HG02840 (cell line): Measurements from ENCODE around the gene TPCN1.

Source experiments
- ATAC-seq: cut with Tn5 transposase; IDR thresholded peaks from one replicate; pipeline ENCODE4 v1.9.1; 2021; ENCODE audit warnings: mild to moderate bottlenecking, moderate library complexity, moderate number of reproducible peaks; ENCODE audit not compliant: unreplicated experiment, low FRiP score

Gene TPCN1

DNA sequence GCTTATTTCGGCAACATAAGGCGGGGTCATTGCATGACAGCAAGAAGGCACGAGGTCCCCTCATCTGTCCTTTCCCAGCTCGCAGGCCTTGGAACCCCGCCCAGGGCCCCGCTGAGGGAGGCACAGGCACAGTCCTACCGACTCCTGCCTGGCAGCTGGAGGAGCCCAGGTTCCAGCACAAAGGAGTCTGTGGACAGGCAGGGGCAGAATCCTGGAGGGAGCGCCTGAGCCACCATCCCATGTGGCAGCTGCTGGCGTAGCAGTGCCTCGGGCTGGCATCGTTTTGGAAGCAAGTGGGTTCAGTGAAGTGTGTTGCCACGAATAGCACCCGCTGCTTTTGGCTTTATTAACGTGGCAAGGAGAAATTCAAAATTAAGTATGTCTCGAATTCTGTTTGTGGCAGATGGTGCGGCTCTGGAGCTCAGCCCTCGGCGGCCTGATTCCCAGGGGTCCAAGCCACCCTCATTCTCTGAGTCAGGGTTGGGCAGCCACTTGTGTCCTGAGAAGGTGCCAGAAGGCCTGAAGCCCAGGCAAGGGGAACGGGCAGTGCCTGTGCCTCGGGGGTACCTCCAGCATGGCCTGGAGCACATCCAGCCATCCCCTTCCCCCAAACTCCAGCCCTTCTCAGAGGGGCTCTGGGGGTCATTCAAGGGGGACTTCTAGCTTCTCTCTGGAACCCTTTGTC, 77.7 kb downstream of the TPCN1 start:
- no peak for ATAC-seq

DNA sequence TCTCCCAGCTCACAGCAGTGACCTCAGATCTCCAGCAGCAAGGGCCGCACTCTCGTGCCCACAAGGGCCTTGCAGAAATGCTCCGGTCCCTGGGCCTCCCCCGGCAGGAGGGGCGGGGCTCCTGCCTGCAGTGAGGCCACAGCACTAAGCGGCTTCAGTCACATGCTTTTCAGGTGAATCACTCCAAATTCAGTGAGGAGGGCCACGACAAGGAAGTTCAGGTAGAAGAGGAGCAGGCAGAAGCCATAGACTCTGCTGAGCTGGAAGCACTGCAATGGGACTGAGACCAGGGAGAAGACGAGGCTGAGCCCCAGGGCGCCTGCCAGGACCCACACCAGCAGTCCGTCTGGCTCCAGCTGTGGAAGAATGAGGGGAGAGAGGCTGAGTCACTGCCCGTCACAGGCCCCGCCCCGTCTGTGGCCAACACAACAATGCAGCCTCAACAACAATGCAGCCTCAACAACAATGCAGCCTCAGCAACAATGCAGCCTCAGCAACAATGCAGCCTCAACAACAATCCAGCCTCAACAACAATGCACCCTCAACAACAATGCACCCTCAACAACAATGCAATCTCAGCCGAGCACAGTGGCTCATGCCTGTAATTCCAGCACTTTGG, 78.5 kb downstream of the TPCN1 start:
- no peak for ATAC-seq

DNA sequence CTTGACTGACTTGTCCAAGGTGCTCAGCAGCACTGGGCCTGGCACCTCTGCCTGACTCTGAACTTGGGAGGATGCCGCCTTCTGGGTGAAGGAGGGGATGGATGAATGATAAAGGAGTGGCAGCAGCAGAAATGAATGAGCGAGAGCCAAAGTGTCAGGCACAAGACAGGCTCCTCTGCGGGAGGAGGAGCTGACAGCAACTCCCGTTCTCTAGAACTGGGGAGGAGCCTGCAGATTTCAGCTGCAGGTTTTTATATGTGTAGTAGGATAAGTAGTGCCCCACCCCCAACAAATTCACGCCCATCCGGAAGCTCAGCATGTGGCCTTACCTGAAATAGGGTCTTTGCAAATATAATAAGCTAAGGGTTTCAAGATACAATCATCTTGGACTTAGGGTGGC, 80.5 kb downstream of the TPCN1 start:
- no peak for ATAC-seq

DNA sequence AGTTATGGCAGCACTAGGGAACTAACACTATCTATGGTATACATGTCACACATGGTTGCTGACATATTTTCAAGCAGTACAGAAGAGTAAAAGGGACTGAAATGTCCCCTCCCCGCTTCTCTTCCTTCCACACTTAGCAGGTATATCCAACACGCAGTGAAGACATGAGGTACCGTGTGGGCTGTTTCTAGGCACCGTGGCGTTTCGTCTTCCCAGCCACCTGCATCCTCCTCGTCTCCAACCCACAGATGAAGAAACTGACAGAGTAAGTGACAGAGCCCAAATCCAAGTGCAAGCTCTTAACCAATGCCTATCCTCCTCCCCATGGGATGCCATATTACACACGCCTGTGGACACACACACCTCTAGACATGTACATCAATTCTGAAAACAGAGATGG, 81.2 kb downstream of the TPCN1 start:
- ATAC-seq = no peak

DNA sequence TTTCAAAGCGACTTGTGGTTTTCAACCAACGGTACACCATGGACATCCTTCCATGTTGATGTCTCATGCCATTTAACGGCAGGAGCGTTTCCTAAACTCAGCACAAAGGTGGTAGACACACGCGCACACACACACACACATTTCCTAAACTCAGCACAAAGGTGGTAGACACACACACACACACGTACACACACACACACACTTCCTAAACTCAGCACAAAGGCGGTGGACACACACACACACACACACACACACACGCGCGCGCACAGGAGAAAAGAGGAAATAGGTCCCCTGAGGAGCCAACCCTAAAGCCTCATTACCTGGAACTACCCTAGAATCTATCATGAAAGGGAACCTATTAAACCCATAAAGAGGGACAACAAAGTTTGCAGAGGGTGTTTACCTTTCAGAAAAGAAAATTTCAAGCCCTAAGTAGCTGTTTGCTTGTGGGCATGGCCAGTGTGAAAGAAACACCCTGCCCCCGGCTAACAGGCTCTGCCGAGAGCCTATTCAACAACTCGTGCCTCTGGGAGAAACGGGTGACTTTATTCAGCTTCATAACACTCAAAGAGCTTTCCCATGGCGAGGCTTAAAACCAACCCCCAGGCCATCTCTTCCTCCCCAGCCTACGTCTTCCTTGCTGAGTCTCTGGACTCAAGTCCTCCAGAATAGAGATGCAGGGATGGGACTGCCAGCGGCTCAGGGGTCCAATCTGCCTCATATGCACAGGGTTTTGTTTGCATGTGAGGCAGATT, 81.8 kb downstream of the TPCN1 start:
- no peak for ATAC-seq

DNA sequence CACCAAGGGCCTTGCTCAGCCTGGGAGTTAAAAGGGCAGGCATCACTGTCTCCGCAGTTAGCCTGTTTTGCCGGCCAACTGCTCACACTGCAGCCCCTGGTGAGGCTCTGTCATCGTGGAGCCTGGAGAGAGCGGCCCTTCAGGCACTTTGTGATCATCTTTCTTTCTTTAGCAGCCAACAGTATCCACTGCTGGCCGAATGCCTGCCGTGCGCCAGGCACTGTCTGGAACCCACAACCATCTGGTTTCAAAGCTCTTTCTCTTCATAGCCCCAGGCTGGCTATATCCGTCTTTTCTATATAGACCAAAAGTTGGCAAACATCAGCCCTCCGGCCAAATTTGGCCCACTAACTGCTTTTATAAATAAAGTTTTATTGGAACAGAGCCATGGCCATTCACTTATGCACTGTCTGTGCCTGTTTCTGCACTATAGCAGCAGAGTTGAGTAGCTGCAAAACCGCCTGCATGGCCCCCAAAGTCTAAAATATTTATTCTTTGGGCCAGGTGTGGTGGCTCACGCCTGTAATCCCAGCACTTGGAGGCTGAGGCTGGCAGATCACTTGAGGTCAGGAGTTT, 84.1 kb downstream of the TPCN1 start:
- no peak for ATAC-seq

DNA sequence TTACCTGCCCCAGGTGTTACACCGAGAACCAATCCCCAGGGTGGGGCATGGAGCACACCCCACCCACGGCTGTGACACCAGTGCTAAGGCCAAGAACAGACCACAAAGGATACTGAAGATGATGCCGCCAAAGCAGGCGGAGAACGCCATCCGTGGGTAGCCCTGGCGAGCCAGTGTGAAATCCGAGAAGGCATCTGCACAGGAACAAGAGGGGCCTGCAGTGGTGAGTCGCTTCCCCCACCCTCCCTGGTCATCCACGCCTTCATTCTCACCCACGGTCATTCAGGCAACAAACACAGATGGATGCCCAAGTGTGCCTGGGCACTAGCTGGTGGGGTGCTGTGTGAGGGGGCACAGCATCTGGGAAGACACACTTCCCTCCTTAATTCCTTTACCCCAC, 85.1 kb downstream of the TPCN1 start:
- no peak for ATAC-seq

DNA sequence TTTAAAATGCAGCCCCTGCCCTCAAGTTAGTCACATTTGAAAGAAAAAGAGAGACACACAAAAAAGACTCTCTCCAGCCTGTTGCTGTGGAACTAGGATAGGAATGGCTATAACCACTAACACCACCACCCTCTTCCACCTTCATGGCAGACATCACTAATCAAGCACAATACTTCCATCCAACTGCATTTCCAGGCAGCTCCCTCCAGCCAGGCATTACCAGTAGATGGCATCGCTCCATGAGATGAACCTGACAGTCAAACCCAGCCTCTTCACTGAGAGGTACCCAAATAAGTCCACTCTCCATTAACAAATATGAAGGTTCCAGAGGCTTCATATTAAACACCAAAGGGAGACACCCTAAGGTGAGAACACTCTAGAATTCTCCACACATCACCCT, 89.2 kb downstream of the TPCN1 start:
- no peak for ATAC-seq

DNA sequence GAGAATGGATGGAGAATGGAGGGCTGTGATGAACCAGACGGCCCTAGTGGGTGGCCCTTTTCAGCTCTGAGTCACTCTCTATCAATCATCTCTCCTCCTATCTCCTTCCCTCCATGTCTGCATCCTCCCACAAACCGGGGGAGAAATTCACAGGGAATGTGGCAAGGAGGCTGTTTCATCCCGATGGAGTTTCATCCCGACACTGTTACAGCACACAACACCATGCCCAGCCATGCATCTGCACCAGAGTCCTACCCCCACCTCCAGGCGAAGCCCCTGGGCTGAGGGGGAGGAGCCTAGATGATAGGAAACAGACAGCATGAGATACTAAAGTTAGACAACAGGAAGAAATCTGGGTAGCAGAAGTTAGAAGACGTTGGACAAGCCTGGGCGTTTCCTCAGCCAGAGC, 92.9 kb downstream of the TPCN1 start:
- ATAC-seq = no peak

DNA sequence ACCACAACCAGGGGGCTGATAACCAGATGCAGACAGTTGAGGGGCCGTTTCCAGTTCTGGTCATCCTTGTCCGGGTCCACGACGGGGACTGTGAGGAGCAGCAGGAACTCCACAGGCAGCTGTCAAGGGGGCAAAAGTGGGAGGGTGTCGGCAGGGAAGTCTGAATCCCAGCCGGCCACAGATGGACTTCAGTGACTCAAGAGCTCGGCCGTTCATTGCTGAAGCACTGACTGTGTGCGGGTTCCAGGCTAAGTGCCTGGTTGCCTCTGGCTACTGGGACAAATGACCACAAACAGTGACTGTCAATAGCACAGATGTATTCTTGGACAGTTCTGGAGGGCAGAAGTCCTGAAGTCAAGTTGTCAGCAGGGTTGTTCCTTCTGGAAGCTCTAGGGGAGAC, 94.1 kb downstream of the TPCN1 start:
- no peak for ATAC-seq

DNA sequence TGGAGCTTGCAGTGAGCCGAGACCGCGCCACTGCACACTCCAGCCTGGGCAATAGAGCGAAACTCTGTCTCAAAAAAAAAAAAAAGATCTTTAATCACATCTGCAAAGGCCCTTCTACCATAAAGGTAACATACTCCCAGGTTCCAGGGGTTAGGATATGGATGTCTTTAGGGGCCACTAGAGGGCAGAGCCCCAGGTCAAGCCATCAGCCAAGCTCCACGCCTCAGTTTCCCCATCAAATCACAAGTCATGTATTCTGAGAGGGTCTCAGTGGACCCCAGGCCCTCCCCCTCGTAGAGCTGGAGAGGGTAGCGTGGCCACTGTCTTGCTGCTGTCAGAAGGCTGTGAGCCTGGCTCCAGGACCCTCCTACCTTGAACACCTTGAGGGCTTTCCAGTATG, 94.9 kb downstream of the TPCN1 start:
- ATAC-seq = no peak

DNA sequence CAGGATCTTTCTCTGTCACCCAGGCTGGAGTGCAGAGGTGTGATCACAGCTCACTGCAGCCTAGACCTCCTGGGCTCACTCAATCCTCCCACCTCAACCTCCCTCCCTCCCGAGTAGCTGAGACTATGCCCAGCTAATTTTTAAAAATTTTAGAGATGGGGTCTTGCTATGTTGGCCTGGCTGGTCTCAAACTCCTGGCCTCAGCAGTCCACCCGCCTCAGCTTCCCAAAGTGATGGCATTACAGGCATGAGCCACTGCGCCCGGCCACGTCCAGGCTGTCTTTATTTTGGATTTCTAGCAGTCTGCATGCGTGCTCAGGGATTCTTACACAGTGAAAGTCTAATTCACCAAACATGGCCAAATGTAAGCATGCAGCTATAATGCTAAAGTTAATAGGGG, 95.9 kb downstream of the TPCN1 start:
- ATAC-seq = no peak

DNA sequence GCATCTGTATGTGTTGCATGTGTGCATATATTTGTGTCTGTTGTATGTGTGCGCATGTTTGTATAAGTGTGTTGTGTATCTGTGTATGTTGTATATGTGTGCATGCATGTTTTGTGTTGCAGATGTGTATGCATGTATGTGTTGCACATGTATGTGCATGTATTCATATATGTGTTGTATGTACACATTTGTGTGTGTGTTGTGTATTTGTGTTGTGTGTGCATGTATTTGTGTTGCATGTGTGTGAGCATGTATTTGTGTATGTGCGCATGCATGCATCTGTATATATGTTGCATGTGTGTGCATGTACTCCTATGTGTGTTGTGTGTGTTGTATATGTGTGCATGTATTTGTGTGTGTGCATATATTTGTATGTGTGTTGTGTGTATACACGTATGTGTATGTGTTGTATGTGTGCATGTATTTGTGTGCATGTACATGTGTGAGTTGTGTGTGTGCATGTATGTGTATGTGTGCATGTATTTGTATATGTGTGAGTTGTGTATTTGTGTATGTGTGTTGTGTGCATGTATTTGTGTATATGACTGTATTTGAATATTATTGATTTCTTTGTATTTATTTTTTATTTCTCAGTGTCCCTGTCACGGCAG, 96.9 kb downstream of the TPCN1 start:
- ATAC-seq = no peak

DNA sequence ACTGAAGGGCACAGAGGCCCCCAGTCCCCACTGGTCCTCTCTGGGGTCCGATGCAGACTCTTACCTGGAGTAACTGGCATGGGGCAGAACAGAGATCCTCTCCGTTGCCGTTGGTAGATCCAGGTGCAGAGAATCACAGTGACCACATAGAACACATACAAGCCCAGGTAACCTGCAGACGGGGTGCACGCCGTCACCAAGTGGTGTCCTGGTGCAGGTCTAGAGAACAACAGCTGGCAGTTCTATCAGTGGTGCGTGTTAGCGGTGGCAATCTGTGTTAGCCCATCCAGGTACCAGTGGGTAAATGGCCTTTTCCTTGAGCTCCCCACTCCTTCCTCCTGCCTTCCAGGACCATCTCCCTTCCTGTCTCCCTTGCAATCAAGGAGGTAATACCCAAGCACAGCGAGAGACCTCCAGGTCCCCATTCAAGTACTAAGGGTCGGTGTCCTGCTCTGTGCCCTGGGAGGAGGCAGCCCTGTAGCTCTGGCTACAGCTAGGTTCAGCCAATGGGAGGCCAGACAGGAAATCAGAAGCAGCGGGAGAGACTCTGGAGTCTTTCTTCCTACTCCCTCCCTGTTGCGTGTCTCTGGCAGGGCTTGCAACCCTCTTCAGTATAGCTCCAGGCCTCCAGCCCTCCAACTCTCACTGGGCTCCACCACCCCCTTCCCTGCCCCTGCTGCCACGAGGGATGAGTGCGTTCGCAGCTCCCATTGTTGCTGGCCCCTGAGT, 97.8 kb downstream of the TPCN1 start:
- no peak for ATAC-seq

DNA sequence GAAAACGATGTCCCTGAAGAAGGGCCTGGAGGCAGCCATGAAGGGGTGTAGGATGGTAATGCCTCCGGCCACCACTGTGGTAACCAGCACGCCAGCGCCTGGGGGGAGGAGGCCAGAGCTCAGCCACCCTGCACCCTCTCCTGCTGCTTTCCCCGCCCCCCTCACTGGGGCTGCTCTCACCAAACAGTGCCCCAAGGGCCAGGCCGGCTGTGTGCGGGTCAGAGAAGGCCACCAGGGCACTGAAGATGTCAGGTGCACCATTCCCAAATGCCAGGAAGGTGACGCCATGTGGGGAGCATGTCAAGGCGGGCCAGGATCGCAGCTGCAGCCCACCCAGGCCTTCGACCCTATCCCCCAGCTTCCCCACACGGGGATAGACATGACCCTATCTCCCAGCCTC, 99.1 kb downstream of the TPCN1 start:
- no peak for ATAC-seq

DNA sequence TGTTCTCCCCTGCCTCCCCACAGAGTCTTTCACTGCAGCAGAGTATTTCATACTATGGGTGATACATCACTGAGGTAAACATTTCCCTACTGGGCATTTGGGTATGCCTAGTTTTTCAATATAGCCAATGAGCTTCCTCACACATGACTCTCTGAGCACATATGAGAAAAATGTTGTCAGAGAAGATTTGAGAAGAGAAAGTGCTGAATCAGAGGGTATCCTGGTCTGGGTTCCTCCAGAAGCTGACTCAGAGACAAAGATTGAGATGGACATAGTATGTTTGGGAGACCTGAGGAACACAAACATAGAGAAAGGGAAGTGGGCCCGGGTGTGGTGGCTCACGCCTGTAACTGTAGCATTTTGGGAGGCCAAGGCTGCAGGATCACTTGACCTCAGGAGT, 101.1 kb downstream of the TPCN1 start:
- ATAC-seq = no peak

DNA sequence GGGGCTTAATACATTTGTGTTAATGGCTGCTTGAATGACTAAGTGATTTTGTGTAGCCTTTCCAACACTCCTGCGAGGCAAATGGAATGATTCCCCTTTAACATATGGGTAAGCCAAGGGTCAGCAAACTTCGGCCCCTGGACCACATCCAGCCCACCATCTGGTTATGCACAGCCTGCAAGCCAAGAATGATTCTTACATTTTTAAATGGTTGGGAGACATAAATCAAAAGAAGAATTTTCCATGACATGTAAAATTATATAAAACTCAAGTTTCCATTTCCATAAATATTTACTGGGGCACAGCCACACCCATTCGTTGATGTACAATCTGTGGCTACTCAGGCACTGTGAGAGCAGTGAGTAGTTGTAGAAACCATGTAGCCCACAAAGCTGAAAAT, 104.7 kb downstream of the TPCN1 start:
- no peak for ATAC-seq

DNA sequence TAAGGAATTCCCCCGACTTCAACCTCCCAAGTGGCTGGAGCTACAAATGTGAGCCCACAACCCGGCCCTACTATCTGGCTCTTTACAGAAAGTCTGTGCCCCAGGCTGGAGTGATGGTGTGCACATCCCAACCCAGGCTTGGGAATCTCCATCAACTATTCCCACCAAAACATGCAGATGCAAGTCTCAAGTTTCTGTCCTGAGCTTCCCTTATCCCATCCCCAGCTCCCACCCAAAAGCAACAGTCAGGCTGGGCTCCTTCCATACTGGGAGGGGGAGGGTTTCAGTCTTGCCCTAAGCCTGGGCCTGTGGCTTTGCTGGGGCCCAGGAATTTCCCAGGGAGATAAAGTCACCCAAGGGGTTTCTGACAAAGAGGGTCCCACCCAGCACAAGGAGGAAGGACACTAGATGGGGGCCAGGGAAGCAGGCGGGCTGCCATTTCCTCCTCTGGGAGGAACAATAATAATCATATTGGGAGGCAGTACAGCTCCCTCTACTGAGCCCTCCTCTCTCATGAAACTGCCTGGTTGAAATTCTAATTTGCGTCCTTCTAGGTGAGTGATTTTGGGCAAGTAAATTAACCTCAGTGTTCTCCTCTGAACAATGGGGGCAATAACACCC, 105.6 kb downstream of the TPCN1 start:
- ATAC-seq = no peak

DNA sequence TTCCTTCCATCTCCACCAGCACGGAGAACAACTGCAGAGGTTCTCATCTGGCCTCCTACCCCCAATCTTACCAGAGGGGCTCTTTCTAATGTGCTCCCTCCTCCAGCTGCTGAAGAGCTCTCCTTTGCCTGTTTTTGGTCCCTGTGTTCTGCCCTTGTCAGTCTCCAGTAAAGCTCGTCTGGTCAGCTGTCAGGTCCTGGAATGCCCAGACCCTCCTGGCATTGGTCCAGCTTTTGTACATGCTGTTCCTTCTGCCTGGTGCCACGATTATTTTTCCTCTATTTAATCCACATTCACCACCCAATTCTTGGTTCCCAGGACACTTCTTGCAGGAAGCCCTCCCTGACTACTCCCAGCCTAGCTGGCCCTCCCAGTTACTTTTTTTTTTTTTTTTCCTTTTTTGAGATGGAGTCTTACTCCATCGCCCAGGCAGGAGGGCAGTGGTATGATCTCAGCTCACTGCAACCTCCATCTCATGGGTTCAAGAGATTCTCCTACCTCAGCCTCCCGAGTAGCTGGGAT, 107.2 kb downstream of the TPCN1 start:
- ATAC-seq = no peak
